ENCODE results near the gene HORMAD2.

Gene HORMAD2

GRCh38 chr22:30079952-30080533 lies at the start of gene HORMAD2:
Gene HORMAD2 (plus strand): TSS chr22:30080464. CDS start chr22:30093953, 13,489 bp downstream.
- DNase-seq (ENCODE audit: low read depth in 2 of 2), result no peak

- no peak for DNase-seq (ENCODE audit: low read depth in 2 of 2)
These were observed 48.9 kb upstream of the HORMAD2 start for GRCh38 chr22:30031328-30031727.

- no peak for DNase-seq (ENCODE audit: low read depth in 2 of 2)
These were observed 48.4 kb upstream of the HORMAD2 start for GRCh38 chr22:30031764-30032455.

GRCh38 chr22:30033137-30033536 lies 47.1 kb upstream of the HORMAD2 start:
- no peak for DNase-seq (ENCODE audit: low read depth in 2 of 2)

GRCh38 chr22:30033901-30034300 lies 46.4 kb upstream of the HORMAD2 start:
- no peak for DNase-seq (ENCODE audit: low read depth in 2 of 2)

- no peak for DNase-seq (ENCODE audit: low read depth in 2 of 2)
These were observed 43.6 kb upstream of the HORMAD2 start for GRCh38 chr22:30036656-30037055.

- no peak for DNase-seq (ENCODE audit: low read depth in 2 of 2)
These were observed 42.0 kb upstream of the HORMAD2 start for GRCh38 chr22:30038219-30038618.

- no peak for DNase-seq (ENCODE audit: low read depth in 2 of 2)
These were observed 39.6 kb upstream of the HORMAD2 start for GRCh38 chr22:30040499-30041260.

GRCh38 chr22:30041475-30041874 lies 38.8 kb upstream of the HORMAD2 start:
- no peak for DNase-seq (ENCODE audit: low read depth in 2 of 2)

- no peak for DNase-seq (ENCODE audit: low read depth in 2 of 2)
These were observed 38.4 kb upstream of the HORMAD2 start for GRCh38 chr22:30041881-30042280.

GRCh38 chr22:30043161-30043560 lies 37.1 kb upstream of the HORMAD2 start:
- no peak for DNase-seq (ENCODE audit: low read depth in 2 of 2)

GRCh38 chr22:30044369-30044768 lies 35.9 kb upstream of the HORMAD2 start:
- DNase-seq (ENCODE audit: low read depth in 2 of 2), result no peak

- DNase-seq (ENCODE audit: low read depth in 2 of 2), result no peak
These were observed 35.3 kb upstream of the HORMAD2 start for GRCh38 chr22:30044881-30045493.

GRCh38 chr22:30045494-30045887 lies 34.8 kb upstream of the HORMAD2 start:
- DNase-seq (ENCODE audit: low read depth in 2 of 2), result no peak

GRCh38 chr22:30045901-30046715 lies 34.2 kb upstream of the HORMAD2 start:
- no peak for DNase-seq (ENCODE audit: low read depth in 2 of 2)

- DNase-seq (ENCODE audit: low read depth in 2 of 2), result no peak
These were observed 33.4 kb upstream of the HORMAD2 start for GRCh38 chr22:30046716-30047363.

GRCh38 chr22:30047364-30047738 lies 32.9 kb upstream of the HORMAD2 start:
- DNase-seq (ENCODE audit: low read depth in 2 of 2), result no peak

- DNase-seq (ENCODE audit: low read depth in 2 of 2), result no peak
These were observed 31.6 kb upstream of the HORMAD2 start for GRCh38 chr22:30048681-30049080.

- DNase-seq (ENCODE audit: low read depth in 2 of 2), result no peak
These were observed 26.0 kb upstream of the HORMAD2 start for GRCh38 chr22:30054067-30054763.

GRCh38 chr22:30054764-30055069 lies 25.5 kb upstream of the HORMAD2 start:
- DNase-seq (ENCODE audit: low read depth in 2 of 2), result no peak

- no peak for DNase-seq (ENCODE audit: low read depth in 2 of 2)
These were observed 24.2 kb upstream of the HORMAD2 start for GRCh38 chr22:30056015-30056414.
